Retinal pigment epithelial cell (primary cell): Measurements from ENCODE around the gene MAML3.

Source experiments
- DNase-seq: peaks from one replicate; pipeline ENCODE4 v3.0.0-alpha.2; 2010; ENCODE audit warnings: low read depth
- H3K4me3 ChIP-seq: 2 replicates; pipeline ENCODE4 v1.5.1; 2011; ENCODE audit warnings: mild to moderate bottlenecking, low read length, control low read depth, moderate library complexity
- CTCF ChIP-seq: conservative IDR thresholded peaks from 2 replicates; pipeline ENCODE4 v1.5.1; 2011; ENCODE audit warnings: low read depth, low read length, control low read depth, inconsistent platforms

Gene MAML3

GRCh38 chr4:140044337-140044902, 109.6 kb downstream of the MAML3 start:
- no peak for DNase-seq
- no peak for TF ChIP-seq CTCF

DNA sequence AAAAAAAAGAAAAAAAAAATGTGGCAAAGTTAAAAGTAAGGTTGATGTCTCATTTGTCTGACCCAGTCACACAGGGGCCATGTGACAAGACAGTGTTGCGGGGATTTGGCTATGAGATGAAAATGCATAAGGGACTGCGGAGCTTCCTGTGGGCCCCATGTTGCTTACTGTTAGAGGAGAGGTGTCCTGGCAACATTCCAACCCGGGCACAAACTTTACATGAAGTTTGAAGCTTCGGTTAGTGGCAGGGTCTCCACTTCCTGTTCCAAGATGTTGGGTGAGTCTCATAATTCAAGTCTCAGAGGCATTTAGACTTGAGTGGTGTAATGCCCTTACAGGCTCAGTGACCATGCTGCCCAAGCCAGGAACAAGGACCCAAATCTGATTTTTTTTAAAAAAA, 111.3 kb downstream of the MAML3 start:
- no peak for TF ChIP-seq CTCF
- DNase-seq, result no peak
- H3K4me3 ChIP-seq, result no peak overlapping the region

More at GRCh38 chr4:140044337-140044902, 109.6 kb downstream of the MAML3 start:
- H3K4me3 ChIP-seq, result no peak overlapping the region

GRCh38 chr4:140038031-140038533, 115.9 kb downstream of the MAML3 start:
- TF ChIP-seq CTCF, result no peak
- H3K4me3 ChIP-seq, result no peak overlapping the region
- DNase-seq, result no peak

DNA sequence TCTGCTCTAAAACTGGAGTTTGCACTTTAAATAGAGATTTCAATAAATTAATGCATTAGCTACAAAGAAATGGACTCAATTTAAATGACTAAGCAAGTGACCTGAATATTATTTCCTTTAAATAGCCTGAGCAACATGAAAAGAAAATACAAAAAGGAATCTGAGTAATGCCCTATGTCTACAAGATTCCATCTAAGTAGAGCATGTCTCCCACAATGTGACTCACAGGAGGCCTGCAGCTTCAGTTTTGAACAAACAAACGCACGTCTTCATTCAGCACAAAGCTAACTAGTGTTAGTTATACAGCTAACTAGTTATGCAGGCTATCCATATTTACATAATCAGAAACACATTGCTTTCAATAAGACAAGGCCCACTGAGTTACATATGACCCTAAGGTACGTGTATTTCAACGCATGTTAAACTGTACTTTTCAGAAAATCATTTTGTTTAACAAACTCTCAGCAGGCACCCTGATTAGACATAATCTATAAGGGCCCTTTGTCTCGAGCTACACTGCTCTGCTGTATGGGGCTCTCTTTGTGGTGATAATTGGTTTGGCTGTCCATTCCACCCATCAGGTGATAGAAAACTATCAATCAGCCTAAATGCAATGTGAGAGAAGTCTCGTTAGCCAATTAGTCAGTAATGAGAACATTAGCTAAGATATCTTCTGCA, 116.5 kb downstream of the MAML3 start:
- peak; percentile 47 for DNase-seq
- no peak overlapping the region for H3K4me3 ChIP-seq
- no peak for TF ChIP-seq CTCF

DNA sequence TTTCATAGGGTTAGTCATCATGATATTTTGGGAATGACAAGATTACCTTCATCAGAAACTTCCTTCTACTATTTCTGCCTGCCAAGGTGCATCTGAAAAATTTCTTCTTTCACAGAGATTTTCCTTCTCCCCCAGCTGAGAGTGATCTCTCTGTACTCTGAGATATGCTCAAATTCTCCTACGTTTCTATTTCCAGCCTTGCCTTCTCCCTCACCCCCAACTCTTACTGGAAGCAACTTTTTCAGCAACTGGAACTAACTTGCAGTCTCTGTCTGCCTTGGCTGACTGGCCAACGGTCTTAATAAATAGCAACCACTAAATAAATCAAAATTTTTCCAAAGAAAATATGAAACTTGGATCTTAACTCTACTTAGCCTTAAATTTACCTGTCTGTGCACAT, 122.3 kb downstream of the MAML3 start:
- H3K4me3 ChIP-seq, result no peak overlapping the region
- DNase-seq, result no peak
- TF ChIP-seq CTCF, result no peak

GRCh38 chr4:140031061-140031460, 122.9 kb downstream of the MAML3 start:
- TF ChIP-seq CTCF, result no peak
- no peak for DNase-seq

More at GRCh38 chr4:140031061-140031460, 122.9 kb downstream of the MAML3 start:
- H3K4me3 ChIP-seq, result no peak overlapping the region
